GM19452 (cell line): ENCODE results near the gene P3H3.
A peak's percentile ranks its signal among the peaks of the same experiment; 100 is the strongest.
"Not testable (repeated sequence)": the region's sequence is repeated elsewhere in the genome, so short reads cannot be mapped to it uniquely, and the experiment has no call there.

Experiments used
- ATAC-seq: cut with Tn5 transposase; IDR thresholded peaks from one replicate; pipeline ENCODE4 v1.9.1; 2021; ENCODE audit not compliant: unreplicated experiment

The P3H3 gene

GRCh38 chr12:6865307-6865706, 37.1 kb downstream of the P3H3 start:
- not testable (repeated sequence) for ATAC-seq

- ATAC-seq: no peak
Measured at GRCh38 chr12:6866163-6866919, 38.1 kb downstream of the P3H3 start.

DNA sequence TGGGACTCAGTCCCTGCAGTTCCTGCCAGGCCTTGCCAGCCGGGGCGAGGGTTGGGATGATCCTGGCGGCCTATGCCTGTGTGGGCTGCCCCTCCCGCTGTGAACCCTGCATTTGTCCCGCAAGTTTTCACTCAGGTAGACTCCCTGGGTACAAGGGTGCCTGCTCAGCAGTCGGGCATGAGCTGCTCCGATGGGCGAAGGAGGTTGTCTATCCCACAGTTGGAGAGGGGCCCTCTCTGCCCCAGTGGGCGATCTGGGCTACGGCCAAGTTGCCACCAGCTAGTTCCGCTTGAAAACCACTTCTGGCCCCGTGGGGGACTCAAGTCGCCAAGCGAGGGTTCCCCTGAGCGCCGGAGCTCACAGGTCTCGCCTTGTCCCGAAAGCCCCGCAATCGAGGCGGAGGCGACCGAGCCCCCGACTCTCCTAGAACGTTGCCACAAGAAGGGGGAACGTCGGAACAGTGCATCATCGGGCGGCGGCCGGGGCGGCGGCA, 38.8 kb downstream of the P3H3 start:
- ATAC-seq: no peak

DNA sequence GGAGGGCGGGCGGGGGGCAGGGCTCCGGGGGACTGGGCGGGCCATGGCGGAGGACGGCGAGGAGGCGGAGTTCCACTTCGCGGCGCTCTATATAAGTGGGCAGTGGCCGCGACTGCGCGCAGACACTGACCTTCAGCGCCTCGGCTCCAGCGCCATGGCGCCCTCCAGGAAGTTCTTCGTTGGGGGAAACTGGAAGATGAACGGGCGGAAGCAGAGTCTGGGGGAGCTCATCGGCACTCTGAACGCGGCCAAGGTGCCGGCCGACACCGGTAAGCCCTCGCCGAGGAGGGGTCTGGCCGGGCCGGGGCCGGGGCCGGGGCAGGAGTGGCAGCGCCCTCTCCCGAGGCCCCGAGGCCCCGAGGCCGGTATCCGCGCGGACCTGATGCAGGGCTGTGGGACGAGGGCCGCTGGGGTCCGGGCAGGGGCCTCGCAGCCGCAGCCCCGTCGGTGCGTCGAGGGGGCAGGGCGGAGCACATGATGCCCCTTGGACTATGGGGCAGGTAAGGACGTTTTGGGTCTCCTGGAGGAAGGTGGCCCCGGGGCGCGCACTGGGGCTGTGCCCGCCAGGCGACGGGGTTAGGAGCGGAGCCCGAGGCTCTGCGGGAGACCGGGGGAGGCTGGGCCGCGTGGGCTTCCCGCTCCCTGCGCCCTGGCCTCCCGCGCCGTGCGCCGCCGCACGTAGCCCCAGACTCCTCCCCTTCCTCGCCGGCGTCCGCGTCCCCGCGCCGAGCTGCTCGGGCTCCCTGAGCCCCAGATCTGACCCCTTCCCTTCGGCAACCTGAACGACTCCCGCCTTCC, 39.4 kb downstream of the P3H3 start, which contains the start of gene TPI1:
Gene TPI1, plus strand, starts transcription at position 119 of the 798 bp plus-strand sequence. Its CDS starts 36 bp downstream, at position 155.
- ATAC-seq: peak; percentile 57

GRCh38 chr12:6868211-6869048, 40.2 kb downstream of the P3H3 start:
- ATAC-seq: no peak

DNA sequence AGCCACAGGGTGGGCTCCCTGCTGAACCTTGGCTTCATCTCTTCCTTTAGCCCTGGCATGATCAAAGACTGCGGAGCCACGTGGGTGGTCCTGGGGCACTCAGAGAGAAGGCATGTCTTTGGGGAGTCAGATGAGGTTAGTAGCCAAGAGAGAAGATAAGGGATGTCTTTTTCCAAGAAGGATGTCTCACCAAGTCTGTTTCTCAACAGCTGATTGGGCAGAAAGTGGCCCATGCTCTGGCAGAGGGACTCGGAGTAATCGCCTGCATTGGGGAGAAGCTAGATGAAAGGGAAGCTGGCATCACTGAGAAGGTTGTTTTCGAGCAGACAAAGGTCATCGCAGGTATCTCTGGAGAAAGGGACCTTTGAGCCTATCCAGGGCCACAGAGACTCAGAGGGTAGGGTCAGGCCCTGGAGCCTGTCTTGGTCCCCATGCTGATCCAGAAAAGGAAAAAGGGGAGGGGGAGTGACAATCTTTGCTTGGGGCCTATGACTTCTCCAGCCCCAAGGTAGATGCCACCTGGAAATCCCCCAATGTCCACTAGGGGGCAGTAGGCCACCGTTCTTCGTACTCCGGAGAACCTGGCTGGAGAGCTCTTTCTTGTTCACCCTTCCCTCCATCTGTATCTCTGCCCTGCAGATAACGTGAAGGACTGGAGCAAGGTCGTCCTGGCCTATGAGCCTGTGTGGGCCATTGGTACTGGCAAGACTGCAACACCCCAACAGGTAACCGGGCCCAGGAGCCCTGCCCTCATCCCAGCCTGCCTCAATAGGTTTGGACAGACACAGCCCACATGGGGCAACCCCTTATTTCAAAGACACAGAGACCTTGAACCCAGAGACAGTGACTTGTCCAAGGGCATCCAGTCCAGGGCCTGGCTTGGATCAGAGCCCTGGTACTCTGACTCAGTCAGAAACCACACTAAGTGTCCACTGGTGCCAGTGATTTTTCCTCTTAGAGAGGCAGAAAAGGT, 41.1 kb downstream of the P3H3 start:
- ATAC-seq: no peak

GRCh38 chr12:6870304-6870703, 42.1 kb downstream of the P3H3 start:
- not testable (repeated sequence) for ATAC-seq

DNA sequence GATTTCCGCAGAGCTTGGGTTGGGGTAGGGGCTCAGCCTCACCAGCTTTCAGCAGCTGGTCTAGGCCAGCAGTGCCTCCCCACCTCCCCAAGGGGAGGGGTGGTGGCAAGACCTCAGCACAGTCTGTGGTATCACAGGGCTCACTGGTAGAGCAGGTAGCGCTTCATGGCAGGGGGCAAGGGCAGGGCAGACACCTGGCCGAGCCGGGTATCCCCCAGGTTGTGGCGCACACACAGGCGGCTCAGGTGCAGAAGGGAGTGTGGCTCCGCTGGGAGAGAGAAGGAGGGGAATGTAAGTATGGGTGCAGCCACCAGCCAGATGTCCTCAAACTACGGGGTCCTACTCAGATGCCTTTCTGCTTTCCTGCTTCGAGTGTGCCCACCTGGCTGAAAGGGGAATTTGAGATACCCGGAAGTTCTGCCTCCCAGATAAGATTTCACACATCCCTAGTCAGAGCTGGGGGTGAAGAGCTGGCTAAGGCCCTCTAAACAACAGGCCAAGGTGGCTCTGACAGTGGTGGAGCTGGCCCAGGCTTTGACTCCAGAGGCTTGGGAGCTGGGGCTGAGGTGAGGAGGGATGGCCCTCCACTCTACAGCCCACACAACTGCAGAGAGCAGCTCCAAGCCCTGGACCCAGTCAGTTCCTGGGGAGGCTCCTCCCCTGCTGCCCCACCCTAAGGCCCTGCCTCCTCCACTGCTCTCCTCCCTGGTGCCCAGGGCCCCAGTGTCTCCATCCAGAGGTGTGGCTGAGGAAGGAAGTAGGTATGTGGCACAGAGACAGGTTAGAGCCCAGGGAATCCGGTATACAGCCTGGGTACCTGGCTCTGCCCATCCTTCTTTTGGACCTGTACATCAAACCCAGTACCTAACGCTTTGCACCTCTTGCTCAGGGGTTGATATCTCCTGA, 43.1 kb downstream of the P3H3 start:
- ATAC-seq: no peak

GRCh38 chr12:6872073-6873048, 44.2 kb downstream of the P3H3 start:
- no peak for ATAC-seq

DNA sequence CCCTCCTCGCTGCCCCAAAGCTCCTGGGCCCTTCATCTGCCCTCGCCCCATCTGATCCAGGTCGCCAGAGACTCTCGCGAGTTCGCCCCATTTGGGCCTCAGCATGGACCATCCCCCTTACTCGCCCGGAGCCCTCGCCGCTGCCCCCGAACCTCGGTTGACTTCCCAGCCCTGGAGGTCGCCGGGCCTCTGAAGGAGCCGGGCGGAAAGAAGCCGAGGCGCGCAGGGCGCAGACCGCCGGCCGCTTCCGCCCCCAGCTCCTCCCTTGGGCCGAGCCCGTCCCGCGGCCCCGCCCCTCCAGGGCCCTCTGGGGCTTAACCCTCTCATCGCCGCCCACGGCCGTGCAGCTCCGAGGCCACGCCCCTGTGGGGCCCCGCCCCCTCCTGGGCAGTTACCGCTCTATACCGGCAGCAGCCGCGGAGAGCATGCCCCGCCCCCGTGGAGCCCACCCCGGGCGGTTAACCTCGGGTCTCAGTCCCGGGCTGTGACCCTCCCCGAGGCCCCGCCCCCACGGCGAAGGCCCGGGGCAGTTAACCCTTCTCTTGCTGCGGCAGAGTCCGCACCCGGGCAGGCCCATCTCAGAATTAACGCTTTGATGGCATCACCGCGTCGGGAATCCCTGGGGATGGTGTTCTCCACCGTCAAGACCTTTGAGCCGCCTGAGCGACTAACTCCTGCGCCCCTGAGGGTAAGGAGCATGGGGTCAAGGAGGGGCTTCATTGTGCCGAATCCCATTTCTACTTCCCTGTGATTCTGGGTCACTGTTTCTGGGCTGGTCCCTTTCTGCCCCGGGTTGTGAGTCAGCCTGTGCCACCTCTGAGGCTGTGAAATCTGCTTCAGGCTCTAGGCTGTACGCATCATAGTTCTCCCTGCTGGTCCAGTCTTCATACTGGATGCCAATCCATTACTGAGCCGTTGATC, 45.1 kb downstream of the P3H3 start, which contains the start of gene SPSB2:
Gene SPSB2, minus strand, starts transcription at position 210 of the 921 bp plus-strand sequence. CDS start 402 bp downstream, outside the sequence.
- peak; percentile 76 for ATAC-seq

- not testable (repeated sequence) for ATAC-seq
Measured at GRCh38 chr12:6874015-6874368, 45.8 kb downstream of the P3H3 start.

DNA sequence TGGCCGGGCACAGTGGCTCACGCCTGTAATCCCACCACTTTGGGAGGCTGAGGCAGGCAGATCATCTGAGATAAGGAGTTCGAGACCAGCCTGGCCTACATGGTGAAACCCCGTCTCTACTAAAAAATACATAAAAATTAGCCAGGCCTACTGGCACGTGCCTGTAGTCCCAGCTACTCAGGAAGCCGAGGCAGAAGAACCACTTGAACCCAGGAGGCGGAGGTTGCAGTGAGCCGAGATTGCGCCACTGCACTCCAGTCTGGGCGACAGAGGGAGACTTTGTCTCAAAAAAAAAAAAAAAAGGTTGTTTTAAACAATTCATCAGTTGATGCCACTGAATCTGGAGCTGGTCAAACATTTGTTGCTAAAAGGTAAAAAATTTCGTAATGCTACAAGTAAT, 51.6 kb downstream of the P3H3 start:
- not testable (repeated sequence) for ATAC-seq

DNA sequence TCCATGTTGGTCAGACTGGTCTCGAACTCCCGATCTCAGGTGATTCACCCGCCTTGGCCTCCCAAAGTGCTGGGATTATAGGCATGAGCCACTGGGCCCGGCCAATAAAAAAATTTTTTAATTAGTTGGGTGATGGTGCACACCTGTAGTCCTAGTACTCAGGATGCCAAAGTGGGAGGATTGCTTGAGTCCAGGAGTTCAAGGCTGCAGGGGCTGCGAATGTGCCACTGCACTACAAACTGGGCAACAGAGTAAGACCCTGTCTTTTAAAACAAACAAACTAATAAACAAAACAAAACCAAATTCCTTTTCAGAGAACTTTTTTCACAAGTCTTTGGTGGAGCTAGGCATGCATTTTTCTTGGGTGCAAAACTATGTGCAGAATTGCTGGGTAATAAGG, 55.0 kb downstream of the P3H3 start:
- no peak for ATAC-seq

GRCh38 chr12:6883683-6884082, 55.5 kb downstream of the P3H3 start:
- ATAC-seq: no peak

DNA sequence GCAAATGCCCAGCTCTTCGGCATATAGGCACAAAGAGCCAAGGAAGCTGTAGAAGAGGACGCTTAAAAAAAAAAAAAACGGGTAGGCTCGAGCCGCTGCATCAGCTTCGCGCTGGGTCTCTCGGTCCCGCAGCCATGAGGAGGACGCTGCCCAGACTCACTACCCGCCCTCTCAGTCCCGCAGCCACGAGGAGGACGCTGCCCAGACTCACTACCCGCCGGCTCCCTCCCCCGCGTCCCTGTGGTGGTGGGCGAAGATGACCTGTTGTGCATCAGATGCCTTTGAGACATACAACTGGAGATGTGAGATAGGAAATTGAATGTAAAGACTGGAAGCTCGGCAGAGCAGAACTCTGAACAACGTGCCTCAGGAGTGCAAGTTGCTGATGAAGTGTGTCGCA, 56.3 kb downstream of the P3H3 start:
- no peak for ATAC-seq

GRCh38 chr12:6886206-6886999, 58.2 kb downstream of the P3H3 start:
- not testable (repeated sequence) for ATAC-seq
